ENCODE data around the gene HPS5.
"Not testable (repeated sequence)": the region's sequence is repeated elsewhere in the genome, so short reads cannot be mapped to it uniquely, and the experiment has no call there.

Gene HPS5, protein sequence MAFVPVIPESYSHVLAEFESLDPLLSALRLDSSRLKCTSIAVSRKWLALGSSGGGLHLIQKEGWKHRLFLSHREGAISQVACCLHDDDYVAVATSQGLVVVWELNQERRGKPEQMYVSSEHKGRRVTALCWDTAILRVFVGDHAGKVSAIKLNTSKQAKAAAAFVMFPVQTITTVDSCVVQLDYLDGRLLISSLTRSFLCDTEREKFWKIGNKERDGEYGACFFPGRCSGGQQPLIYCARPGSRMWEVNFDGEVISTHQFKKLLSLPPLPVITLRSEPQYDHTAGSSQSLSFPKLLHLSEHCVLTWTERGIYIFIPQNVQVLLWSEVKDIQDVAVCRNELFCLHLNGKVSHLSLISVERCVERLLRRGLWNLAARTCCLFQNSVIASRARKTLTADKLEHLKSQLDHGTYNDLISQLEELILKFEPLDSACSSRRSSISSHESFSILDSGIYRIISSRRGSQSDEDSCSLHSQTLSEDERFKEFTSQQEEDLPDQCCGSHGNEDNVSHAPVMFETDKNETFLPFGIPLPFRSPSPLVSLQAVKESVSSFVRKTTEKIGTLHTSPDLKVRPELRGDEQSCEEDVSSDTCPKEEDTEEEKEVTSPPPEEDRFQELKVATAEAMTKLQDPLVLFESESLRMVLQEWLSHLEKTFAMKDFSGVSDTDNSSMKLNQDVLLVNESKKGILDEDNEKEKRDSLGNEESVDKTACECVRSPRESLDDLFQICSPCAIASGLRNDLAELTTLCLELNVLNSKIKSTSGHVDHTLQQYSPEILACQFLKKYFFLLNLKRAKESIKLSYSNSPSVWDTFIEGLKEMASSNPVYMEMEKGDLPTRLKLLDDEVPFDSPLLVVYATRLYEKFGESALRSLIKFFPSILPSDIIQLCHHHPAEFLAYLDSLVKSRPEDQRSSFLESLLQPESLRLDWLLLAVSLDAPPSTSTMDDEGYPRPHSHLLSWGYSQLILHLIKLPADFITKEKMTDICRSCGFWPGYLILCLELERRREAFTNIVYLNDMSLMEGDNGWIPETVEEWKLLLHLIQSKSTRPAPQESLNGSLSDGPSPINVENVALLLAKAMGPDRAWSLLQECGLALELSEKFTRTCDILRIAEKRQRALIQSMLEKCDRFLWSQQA

DNA sequence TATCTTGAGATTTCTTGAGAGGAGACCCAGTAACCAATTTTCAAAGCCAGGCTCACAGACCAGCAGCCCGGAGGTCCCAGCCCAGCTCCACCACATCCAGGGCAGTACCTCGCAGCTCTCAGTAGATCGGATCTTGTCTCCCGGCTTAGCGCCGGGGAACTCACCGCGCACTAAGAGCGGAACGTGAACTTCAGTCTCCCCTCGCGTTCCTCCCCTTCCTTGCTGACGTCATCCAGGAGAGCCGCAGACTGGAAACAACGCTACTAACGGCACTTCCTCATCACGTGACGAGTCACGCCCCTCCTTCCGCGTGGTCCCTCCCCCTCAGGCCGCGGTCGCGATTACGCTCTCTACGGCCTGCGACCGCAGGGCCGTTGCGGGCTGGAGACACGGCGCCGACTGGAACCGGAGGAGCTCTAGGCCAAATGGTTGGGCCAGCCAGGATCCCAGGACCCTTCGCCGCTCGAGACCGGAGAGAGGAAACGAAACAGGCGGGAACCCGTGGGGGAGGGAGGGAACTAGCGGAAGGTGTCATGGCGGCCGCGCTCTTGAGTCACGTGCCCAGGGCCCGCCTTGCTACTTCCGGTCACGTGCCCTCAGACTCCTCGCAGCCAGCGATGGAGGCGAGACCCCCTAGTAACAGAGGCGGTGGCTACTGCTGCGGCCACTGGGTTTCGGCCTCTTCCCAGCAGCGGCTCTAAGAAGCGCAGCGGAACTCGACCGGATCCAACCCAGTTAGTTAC is at the start of gene HPS5, which contains the start of gene GTF2H1:
Gene HPS5 (minus strand): TSS at position 172 of the 743 bp plus-strand sequence. CDS start 4,282 bp downstream, outside the sequence.
Gene GTF2H1 (plus strand): TSS at position 599 of the 743 bp plus-strand sequence. CDS start 10,508 bp downstream, outside the sequence.
- peak; percentile 82 for DNase-seq

DNA sequence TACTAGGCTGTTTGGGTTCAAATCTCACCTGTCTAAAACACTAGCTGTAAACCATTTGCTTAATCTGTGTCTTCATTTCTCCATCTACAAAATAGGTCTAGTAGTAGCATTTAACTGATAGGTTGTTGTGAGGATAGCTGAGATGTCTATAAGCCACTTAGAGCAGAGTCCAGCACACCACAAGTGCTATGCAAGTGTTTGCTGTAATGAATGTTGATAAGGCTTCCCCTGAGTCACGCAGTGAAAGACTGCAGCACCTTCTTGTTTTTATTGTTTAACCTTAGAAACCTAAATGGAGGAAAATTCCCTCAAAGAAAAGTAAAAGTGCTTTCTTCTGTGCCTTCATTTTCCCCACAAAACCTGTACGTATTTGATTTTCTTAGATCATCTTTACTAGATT is 49.3 kb upstream of the HPS5 start:
- DNase-seq, result no peak

DNA sequence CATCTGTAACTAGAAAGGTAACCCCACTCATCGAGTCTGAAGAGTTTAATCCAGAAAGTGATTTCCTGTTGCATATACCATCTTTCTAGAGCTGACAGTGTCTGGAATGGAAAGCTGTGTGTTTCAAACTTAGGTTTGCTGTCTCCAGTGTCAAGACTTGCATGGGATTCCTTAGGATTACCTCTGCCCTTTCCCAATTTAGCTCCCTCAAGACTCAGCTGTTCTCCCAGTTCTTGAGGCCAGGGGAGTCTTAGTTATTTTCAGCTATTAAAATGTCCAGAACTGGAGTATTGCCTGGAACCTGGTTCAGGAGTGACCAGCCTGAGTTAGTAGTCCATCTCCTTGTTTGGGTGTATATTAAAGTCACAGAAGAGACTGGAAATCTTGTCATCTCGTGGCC is 47.5 kb upstream of the HPS5 start:
- no peak for DNase-seq

DNA sequence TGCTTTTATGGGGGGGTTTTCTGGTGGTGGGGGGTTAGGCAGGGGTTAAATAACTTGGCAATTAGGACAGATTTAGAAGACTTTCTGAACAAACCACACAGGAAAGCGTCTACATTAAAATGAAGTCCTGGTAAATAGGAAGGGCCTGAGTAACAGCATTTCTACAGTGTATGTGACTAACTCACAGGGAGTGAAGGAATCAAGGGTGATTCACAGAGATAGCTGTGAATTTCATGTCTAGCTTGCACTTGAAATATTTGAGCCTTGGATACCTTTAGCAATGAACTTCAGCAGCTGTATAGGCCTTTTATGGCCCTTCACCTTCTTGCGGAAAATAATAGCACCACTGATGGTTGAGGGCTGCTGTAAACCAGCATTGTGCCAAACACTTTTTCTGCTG is 46.3 kb upstream of the HPS5 start:
- DNase-seq, result no peak

DNA sequence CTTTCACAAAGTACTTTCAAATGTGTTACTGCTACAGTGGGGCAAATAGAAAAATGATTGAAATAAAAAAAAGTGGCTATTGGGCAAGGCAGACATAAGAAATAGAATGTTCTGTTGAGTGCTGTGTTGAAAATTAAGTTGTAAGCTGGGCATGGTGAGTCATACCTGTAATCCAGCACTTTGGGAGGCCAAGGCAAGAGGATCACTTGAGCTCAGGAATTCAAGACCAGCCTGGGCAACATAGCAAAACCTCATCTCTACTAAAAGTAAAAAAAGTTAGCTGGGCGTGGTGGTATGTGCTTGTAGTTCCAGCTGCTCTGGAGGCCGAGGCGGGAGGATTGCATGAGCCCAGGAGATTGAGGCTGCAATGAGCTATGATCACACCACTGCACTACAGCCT is 45.5 kb upstream of the HPS5 start:
- DNase-seq, result no peak

DNA sequence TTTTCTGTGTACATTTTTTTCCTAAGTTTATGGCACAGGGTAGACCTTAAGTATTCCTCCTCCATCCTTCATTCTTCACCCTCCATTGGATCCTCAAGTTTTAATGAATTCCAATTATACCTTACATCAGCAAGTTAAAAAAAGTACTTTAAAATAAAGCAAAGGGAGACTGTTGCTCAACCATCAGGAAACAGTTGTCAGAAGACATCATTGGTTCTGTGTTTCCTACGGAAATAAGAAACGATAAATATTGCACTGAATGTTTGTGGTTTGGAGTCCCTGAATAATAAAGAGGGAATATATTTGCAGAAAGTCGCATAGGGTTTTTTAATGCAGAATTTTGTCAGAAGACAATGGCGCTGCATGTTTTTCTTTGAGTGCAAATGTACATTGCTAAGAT is 44.3 kb upstream of the HPS5 start:
- DNase-seq, result no peak

DNA sequence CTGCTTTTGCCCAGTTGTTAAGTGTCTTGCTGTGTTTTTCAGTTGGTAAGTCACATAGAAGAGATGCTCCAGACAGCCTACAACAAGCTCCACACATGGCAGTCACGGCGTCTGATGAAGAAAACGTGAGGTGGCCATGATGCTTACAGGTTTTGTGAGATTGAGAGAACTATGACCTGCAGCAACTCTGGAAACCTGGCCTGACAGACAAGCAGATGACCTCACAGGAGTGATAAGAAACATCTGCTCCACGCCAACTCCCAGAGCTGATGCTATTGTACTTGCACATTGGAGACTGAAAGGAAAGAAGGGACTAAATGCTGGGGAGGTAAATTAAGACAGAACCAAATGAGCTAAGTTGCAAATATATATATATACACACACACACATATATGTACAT is 43.8 kb upstream of the HPS5 start:
- DNase-seq, result no peak

DNA sequence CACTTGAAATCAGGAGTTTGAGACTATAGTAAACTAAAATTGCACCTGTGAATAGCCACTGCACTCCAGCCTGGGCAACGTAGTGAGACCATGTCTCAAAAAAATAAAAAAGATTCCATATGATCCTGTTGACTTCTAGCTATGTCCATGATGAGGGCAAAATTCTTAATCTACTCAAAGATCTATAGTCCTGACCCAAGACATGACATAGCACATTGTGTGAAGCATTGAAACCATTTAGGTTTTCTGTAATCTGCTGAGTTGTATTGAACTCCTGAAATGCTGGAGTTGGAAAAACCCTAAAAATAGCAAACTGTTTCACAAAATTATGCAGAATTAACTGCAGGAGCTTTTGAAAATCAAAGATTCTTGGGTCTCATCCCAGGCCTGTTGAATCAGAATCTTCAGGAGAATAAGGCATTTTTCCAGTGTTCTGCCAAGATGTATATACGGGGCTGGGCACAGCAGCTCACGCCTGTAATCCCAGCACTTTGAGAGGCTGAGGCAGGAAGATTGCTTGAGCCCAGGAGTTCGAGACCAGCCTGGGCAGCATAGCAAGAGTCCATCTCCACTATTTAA is 42.6 kb upstream of the HPS5 start:
- DNase-seq, result no peak

DNA sequence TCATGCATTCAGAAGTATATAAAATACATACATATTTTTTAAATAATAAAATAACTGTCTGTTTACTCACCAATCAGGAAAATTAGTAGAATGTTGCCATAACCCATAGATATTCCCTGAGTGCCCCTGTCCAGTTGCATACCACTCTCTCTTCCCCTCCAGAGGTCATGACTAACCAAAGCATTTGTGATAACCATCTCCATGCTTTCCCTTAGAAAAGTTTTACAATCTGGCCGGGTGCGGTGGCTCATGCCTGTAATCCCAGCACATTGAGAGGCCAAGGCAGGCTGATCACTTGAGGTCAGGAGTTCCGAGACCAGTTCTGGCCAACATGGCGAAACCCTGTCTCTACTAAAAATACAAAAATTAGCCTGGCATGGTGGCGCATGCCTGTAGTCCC is 39.2 kb upstream of the HPS5 start:
- DNase-seq, result no peak

DNA sequence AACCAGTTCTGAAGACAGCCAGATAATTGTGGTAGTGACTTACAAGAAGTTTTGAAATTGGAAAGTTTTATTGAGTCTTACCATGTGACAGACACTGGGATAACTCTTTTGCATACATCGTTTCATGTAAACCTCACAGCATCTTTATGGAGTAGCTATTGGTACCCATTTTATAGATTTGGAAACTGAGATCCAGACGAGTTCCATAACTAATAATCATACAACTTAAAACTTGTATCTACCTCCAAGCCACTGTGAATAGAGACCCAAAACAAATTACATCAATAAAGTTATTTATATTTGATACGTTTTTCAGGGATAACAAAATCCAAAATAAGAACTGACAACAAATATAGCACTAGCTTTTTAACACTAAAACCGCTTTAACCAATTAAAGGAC is 36.7 kb upstream of the HPS5 start:
- no peak for DNase-seq

DNA sequence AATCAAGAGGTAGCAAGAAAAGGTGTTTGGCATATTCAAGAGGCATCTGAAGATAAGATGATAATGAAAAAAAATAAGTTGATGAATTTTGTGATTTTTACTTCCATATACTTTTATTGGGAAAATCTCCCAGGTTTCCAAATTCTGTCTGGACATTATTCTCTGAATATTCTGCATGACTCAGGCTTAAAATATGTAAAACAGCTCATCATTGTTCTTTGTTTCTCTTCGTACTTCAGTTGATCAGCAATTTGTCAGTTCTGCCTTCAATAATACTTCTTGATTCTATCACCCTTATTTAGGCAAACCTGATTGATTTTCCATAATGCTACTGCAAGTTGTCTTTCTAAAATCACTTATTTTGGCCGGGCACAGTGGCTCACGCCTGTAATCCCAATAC is 30.6 kb upstream of the HPS5 start:
- DNase-seq, result no peak

DNA sequence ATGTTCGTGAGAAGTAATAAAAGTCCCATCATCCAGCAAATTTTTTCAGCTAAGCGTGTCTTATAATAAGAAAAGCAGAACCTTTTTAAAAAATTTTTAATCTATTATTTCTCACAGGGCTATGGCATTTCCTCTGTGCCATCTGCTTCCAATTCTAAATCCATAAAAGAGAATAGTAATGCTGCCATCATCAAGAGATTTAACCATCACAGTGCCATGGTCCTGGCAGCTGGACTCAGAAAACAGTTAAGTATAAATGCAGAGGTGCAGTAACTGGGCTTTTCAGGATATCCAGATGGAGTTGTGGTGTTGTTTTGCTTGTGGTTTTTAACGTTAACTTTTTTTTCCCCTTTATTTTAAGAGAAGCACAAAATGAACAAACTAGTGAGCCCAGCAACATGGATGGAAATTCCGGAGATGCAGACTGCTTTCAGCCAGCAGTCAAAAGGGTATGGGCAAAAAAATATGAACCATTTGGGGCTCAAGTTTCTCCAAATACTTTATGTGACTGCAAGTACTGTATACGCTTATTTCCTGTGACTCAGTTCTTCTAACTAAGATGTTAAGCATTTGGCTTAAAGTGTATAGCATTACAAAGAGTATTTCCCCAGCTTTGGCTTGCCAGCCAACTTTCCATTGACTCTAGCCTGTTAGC is 25.7 kb upstream of the HPS5 start:
- no peak for DNase-seq

DNA sequence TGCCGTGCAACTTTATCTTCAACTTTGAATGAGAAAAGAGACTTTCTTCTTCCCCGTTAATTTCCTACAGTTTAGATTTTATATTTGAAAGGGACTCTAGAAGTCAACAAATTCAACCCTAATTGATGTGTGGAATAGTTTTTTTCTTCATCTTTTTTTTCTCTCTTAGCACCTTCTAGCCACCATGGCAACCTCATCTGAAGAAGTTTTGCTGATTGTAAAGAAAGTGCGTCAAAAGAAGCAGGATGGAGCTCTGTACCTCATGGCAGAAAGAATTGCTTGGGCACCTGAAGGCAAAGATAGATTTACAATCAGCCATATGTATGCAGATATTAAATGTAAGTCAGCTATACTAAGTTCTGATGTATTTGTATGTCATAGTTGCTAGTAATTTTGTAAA is 11.0 kb upstream of the HPS5 start:
- no peak for DNase-seq

DNA sequence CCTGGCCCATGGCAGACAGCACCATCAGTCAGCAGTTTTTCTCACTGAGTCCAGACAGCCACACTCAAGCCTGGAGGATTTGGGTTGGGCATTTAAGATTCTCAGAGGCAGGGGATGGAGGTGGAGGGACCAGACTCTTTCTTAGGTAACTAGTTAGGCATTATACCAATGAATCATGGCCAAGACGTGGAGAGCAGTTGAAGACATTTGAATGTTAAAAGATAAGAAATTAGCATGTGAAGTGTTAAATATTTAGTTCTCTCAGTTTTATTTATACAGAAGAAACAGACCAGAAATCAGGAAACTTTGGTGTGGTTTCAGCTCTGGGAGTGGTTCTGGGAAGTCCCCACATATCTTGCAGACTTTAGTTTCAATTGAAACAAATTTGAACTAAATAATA is 10.4 kb upstream of the HPS5 start:
- no peak for DNase-seq

DNA sequence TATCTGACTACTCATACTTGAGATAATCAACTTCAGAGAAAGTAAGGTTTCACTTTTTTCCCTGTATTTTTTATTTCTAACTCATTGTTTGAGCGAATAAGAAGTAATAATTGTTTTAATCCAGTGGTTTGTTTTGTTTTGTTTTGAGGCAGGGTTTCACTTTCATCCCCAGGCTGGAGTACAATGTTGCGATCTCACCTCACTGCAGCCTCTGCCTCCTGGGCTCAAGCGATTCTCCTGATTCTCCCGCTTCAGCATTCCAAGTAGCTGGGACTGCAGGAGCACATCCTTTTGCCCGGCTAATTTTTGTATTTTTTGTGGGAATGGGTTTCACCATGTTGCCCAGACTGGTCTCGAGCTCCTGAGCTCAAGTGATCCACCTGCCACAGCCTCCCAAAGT is 9.0 kb upstream of the HPS5 start:
- no peak for DNase-seq

DNA sequence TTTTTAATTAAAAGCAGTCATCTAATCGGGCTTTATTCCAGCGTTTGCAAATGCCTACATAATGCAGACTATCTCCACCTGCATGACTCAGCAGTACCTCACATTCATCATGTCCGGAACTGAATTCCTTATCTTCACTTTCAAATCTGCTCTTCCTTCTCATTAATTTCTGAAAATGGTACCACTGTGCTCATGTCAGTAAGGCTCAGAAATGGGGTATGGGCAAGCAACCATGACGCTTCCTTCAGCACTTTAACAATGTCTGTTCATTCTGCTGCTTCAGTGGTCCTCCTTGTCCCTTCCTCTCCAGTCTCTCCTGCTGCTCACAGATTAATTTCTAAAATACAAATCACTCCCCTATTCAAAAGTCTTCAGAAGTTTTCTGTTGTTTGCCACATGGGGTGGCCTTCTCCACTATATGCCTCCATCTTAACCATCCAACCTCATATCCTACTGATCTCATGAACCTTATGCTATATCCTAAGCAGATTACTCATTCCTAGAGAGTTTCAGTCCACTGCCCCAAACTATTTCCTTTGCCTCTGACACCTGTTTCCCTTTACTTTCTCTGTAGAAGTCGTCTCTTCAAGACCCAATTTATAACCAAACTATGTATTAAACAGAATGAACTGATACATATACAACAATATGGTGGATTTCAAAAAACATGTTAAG is 7.4 kb upstream of the HPS5 start:
- DNase-seq, result no peak

DNA sequence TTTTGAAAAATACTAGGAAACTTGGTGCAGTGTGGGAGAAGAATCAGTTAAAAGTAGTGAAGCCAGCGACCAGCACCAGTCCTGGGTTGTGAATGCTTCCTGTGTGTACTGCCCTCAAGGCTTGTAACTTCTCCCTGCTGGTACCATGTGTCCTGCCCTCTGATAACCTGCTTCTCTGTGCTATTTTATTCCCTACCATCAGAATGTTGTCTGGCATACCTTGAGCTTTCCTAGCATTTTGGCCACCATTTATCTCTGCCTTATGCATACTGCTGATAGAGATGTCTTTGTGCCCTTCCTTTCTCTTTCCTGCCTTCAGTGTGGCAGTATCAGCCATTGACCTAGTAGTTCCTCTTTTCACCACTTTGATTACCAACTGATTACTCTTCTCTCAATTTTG is 2.4 kb upstream of the HPS5 start:
- no peak for DNase-seq

DNA sequence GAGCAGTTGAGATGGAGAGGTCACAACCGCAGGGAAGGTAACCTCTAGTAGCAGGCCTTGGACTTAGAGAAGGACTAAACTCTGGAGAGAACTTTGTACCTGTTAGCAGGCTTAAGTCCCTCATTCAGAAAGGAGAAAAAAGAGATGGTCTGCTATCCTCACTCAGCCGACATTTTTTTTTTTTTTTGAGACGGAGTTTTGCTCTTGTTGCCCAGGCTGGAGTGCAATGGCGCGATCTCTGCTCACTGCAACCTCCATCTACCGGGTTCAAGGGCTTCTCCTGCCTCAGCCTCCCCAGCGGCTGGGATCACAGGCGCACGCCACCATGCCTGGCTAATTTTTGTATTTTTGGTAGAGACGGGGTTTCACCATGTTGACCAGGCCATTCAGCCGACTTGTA is 1.9 kb upstream of the HPS5 start:
- not testable (repeated sequence) for DNase-seq

DNA sequence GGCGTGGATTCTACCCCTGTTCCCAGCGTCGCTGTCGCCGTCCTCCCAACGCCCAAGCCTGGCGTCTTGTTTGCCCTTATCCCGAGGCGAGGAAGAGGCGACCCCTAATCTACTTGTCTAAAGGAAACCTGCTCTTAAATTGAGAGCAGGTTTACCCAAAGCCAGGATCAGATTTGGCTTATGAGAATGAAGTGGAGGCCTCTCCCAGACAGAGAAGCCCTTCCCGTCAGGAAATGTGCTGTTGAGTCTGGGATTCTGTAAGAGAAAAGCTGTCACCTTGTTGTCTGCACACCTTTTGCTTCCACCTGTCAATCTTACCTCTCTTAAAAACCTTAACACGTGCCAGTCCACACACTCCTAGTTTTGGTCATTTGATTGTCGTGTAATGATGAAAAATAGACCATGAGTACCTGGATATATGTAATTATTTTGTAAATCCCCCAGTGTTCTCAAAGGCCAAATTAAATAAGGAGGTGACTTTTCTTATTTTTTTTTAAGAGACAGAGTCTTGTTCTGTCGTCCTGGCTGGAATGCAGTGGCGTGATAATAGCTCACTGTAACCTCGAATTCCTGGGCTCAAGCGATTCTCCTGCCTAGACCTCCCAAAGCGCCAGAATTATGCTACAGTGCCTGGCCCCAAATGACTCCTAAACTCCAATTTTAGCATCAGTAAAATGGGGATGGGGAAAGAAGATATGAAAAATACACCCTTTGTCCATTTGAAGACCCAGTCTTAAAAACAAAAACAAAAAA is 1.1 kb upstream of the HPS5 start:
- DNase-seq, result no peak

DNA sequence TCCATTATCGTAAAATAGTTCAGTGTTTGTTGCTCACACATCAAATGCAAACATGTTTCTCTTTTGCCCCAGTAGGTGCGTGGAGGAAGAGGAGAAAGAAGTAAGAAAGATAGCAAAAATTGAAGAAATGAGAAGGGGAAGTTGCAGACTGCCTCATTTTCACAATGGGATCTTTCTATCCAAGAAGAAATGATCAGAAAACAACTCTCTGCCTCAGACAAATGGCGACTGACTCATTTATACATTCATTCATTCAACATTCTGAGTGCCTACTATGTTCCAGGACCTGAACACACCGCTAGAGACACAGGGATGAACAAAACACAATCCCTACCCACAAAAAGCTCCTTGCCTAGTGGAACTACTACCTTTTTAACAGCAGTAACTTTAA is 367 bp downstream of the HPS5 start:
- DNase-seq, result no peak

DNA sequence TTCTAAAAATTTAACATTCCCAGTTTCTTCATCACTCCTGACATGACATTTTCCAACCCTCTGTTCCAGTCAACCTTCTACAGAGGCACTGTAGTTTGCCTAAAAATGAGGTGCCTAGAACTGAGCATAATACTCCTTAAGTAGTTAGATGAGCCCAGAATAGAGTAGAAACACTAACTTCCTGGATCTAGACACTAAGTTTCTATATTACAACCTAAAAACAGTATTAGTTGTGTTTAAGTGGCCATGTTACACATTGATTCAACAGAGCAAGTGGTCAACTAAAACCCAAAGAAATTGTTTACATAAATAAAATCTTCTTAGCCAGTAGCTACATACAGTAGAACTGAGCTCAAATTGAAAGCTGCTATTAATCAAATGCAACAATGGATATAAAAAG is 1.3 kb downstream of the HPS5 start:
- no peak for DNase-seq

All from NCI-H2081 treated with DMSO at 0.1 percent for 48 hours (cell line).